HepG2 (cell line): ENCODE results near the gene LLGL2. TPM values are rescaled to one million over a fixed set of nuclear protein-coding genes. Genes with fewer than 3 reads are reported as not detected.

Experiments
- BCL6 ChIP-seq: IDR thresholded peaks from 2 replicates; pipeline ENCODE4 v1.6.1; 2016; ENCODE audit warnings: missing genetic modification reagents, missing compliant biosample characterization
- BORCS8-MEF2B ChIP-seq: sonication (generic); formaldehyde crosslinking; IDR thresholded peaks from 2 replicates; pipeline ENCODE4 v1.8.0; 2022; ENCODE audit warnings: mild to moderate bottlenecking, missing genetic modification reagents
- CAMTA2 ChIP-seq: sonication (generic); formaldehyde crosslinking; IDR thresholded peaks from 2 replicates; pipeline ENCODE4 v1.4.0; 2020; ENCODE audit warnings: mild to moderate bottlenecking, missing genetic modification reagents, borderline replicate concordance
- GTF2F1 ChIP-seq: fragments of 150-350 bp; IDR thresholded peaks from 2 replicates; pipeline ENCODE4 v1.6.1; 2014; ENCODE audit warnings: low read length
- HOXA3 ChIP-seq: sonication (generic); formaldehyde crosslinking; IDR thresholded peaks from 2 replicates; pipeline ENCODE4 v1.5.0; 2020; ENCODE audit warnings: missing genetic modification reagents
- IRF2 ChIP-seq: IDR thresholded peaks from 2 replicates; pipeline ENCODE4 v1.6.1; 2018; ENCODE audit warnings: missing genetic modification reagents, missing compliant biosample characterization
- ISL2 ChIP-seq: sonication (generic); formaldehyde crosslinking; IDR thresholded peaks from 2 replicates; pipeline ENCODE4 v1.5.0; 2020; ENCODE audit warnings: missing genetic modification reagents
- ONECUT2 ChIP-seq: sonication (generic); formaldehyde crosslinking; IDR thresholded peaks from 2 replicates; pipeline ENCODE4 v1.4.0; 2020; ENCODE audit warnings: missing genetic modification reagents
- PCBP1 ChIP-seq: fragments of 200-400 bp; formaldehyde crosslinking; IDR thresholded peaks from 2 replicates; pipeline ENCODE4 v1.6.1; 2017; ENCODE audit warnings: mild to moderate bottlenecking, low read depth, low read length, borderline replicate concordance
- SMARCC2 ChIP-seq: fragments of 450-650 bp; IDR thresholded peaks from 2 replicates; pipeline ENCODE4 v1.6.1; 2017; ENCODE audit warnings: antibody characterized with exemption, mild to moderate bottlenecking
- SYNCRIP ChIP-seq: fragments of 200-400 bp; formaldehyde crosslinking; IDR thresholded peaks from 2 replicates; pipeline ENCODE4 v1.6.1; 2018; ENCODE audit warnings: mild to moderate bottlenecking, low read depth, low read length; ENCODE audit not compliant: insufficient read depth
- TP53 ChIP-seq: sonication (generic); formaldehyde crosslinking; conservative IDR thresholded peaks from 2 replicates; pipeline ENCODE4 v1.4.0; 2020; ENCODE audit warnings: missing genetic modification reagents
- ZBTB25 ChIP-seq: IDR thresholded peaks from 2 replicates; pipeline ENCODE4 v1.6.1; 2018; ENCODE audit warnings: missing genetic modification reagents
- ZNF17 ChIP-seq: sonication (generic); formaldehyde crosslinking; IDR thresholded peaks from 2 replicates; pipeline ENCODE4 v1.5.0; 2020; ENCODE audit warnings: mild to moderate bottlenecking, missing genetic modification reagents
- polyA plus RNA-seq, 8 experiments: library from polyadenylated mRNA; depleted of rRNA in 3 of 8; stranded (reverse) in 7 of 8; unstranded in 1 of 8; fragments of >200 nt; fragmentation: Illumina TruSeq in 4 of 8; extraction: Trizol in 4 of 8; gene quantifications; 2 replicates each; pipeline versions ENCODE4 v1.2.1 to v1.2.3, GENCODE V29; 2011 to 2016; ENCODE audit warnings: low read depth in 4 of 8, missing spikeins in 1 of 8, mixed read lengths in 1 of 8; ENCODE audit not compliant: insufficient read depth in 1 of 8
- total RNA-seq, 5 experiments: library from RNA; depleted of rRNA; stranded (reverse); fragments of >200 nt; fragmentation: Illumina TruSeq; extraction: Trizol; gene quantifications; 2 replicates each; pipeline ENCODE4 v1.2.3, GENCODE V29; 2016; ENCODE audit warnings: low read depth in 1 of 5
- TF ChIP-seq, protein P1 (sequence below): sonication (generic); formaldehyde crosslinking; IDR thresholded peaks from 2 replicates; pipeline ENCODE4 v1.4.0; 2020; ENCODE audit warnings: mild to moderate bottlenecking, missing genetic modification reagents, borderline replicate concordance
- TF ChIP-seq, protein P2 (sequence below): sonication (generic); formaldehyde crosslinking; IDR thresholded peaks from 2 replicates; pipeline ENCODE4 v1.5.1; 2020; ENCODE audit warnings: missing genetic modification reagents, mild to moderate bottlenecking, borderline replicate concordance
- TF ChIP-seq, protein P3 (sequence below): sonication (generic); formaldehyde crosslinking; IDR thresholded peaks from 2 replicates; pipeline ENCODE4 v1.5.0; 2020; ENCODE audit warnings: missing genetic modification reagents

LLGL2 gene
- total and polyA plus RNA-seq, 2 of the 13 experiments (the other 11 are each of a cell fraction or from before 2014, with no cell fraction given), result 83.0 to 86.7 TPM

- peak; percentile 79 for TF ChIP-seq BCL6 (CRISPR knock-in tag)
- TF ChIP-seq GTF2F1, result no peak
- no peak for TF ChIP-seq PCBP1
- TF ChIP-seq ZBTB25, result 0 out of 2 replicates have a peak, but pooled peaks have one; percentile 29
- no peak for TF ChIP-seq TP53
- TF ChIP-seq IRF2, result peak; percentile 78
- TF ChIP-seq, protein P1, sequence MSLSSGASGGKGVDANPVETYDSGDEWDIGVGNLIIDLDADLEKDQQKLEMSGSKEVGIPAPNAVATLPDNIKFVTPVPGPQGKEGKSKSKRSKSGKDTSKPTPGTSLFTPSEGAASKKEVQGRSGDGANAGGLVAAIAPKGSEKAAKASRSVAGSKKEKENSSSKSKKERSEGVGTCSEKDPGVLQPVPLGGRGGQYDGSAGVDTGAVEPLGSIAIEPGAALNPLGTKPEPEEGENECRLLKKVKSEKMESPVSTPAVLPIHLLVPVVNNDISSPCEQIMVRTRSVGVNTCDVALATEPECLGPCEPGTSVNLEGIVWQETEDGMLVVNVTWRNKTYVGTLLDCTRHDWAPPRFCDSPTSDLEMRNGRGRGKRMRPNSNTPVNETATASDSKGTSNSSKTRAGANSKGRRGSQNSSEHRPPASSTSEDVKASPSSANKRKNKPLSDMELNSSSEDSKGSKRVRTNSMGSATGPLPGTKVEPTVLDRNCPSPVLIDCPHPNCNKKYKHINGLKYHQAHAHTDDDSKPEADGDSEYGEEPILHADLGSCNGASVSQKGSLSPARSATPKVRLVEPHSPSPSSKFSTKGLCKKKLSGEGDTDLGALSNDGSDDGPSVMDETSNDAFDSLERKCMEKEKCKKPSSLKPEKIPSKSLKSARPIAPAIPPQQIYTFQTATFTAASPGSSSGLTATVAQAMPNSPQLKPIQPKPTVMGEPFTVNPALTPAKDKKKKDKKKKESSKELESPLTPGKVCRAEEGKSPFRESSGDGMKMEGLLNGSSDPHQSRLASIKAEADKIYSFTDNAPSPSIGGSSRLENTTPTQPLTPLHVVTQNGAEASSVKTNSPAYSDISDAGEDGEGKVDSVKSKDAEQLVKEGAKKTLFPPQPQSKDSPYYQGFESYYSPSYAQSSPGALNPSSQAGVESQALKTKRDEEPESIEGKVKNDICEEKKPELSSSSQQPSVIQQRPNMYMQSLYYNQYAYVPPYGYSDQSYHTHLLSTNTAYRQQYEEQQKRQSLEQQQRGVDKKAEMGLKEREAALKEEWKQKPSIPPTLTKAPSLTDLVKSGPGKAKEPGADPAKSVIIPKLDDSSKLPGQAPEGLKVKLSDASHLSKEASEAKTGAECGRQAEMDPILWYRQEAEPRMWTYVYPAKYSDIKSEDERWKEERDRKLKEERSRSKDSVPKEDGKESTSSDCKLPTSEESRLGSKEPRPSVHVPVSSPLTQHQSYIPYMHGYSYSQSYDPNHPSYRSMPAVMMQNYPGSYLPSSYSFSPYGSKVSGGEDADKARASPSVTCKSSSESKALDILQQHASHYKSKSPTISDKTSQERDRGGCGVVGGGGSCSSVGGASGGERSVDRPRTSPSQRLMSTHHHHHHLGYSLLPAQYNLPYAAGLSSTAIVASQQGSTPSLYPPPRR (CRISPR knock-in tag), result no peak; the same call in 1 of the 2 replicates
- no peak for TF ChIP-seq SMARCC2
- TF ChIP-seq BORCS8-MEF2B (CRISPR knock-in tag), result no peak; the same call in 1 of the 2 replicates
- TF ChIP-seq ZNF17, result no peak
- TF ChIP-seq, protein P2, sequence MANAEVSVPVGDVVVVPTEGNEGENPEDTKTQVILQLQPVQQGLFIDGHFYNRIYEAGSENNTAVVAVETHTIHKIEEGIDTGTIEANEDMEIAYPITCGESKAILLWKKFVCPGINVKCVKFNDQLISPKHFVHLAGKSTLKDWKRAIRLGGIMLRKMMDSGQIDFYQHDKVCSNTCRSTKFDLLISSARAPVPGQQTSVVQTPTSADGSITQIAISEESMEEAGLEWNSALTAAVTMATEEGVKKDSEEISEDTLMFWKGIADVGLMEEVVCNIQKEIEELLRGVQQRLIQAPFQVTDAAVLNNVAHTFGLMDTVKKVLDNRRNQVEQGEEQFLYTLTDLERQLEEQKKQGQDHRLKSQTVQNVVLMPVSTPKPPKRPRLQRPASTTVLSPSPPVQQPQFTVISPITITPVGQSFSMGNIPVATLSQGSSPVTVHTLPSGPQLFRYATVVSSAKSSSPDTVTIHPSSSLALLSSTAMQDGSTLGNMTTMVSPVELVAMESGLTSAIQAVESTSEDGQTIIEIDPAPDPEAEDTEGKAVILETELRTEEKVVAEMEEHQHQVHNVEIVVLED, result no peak
- TF ChIP-seq ONECUT2 (CRISPR knock-in tag), result no peak
- TF ChIP-seq, protein P3, sequence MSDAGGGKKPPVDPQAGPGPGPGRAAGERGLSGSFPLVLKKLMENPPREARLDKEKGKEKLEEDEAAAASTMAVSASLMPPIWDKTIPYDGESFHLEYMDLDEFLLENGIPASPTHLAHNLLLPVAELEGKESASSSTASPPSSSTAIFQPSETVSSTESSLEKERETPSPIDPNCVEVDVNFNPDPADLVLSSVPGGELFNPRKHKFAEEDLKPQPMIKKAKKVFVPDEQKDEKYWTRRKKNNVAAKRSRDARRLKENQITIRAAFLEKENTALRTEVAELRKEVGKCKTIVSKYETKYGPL (CRISPR knock-in tag), result no peak
- peak; percentile 71; the same call in 1 of the 2 replicates for TF ChIP-seq ISL2 (CRISPR knock-in tag)
- no peak for TF ChIP-seq CAMTA2 (CRISPR knock-in tag)
- no peak for TF ChIP-seq SYNCRIP
- peak; percentile 45; the same call in 1 of the 2 replicates for TF ChIP-seq HOXA3 (CRISPR knock-in tag)
These were observed 51.2 kb downstream of the LLGL2 start (continued) for GRCh38 chr17:75576661-75577060.
